Measurements from ENCODE around the gene PHETA2.

DNA sequence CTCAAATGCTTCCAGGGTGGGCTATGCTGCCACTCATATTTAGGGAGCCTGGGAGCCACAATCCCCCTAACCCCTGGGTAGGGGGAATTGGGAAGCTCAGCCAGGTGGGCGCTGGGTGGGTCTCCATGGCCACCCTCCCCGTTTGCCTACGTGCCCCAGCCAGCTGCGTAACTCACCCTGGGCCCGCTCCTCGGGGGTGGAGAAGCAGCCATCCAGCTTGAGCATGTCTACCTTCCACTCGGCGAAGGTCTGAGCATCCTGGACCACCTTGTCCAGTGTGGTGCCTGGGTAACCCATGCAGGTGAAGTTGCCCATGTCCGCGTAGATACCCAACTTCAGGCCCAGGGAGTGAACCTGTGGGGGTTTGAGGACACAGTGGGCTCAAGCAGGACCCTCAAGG, 7.1 kb upstream of the PHETA2 start:
- no peak for TF ChIP-seq POLR2A (IDR thresholded peaks at IDR 0.05; ENCODE audit: low read depth, low read length)
- TF ChIP-seq POLR2AphosphoS5 (IDR thresholded peaks at IDR 0.05; ENCODE audit: insufficient read depth, low read depth, low read length), result no peak
- TF ChIP-seq, protein P1, sequence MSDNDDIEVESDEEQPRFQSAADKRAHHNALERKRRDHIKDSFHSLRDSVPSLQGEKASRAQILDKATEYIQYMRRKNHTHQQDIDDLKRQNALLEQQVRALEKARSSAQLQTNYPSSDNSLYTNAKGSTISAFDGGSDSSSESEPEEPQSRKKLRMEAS (IDR thresholded peaks at IDR 0.05; ENCODE audit: insufficient read depth, insufficient read length), result no peak
- TF ChIP-seq, protein P2, sequence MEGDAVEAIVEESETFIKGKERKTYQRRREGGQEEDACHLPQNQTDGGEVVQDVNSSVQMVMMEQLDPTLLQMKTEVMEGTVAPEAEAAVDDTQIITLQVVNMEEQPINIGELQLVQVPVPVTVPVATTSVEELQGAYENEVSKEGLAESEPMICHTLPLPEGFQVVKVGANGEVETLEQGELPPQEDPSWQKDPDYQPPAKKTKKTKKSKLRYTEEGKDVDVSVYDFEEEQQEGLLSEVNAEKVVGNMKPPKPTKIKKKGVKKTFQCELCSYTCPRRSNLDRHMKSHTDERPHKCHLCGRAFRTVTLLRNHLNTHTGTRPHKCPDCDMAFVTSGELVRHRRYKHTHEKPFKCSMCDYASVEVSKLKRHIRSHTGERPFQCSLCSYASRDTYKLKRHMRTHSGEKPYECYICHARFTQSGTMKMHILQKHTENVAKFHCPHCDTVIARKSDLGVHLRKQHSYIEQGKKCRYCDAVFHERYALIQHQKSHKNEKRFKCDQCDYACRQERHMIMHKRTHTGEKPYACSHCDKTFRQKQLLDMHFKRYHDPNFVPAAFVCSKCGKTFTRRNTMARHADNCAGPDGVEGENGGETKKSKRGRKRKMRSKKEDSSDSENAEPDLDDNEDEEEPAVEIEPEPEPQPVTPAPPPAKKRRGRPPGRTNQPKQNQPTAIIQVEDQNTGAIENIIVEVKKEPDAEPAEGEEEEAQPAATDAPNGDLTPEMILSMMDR (IDR thresholded peaks at IDR 0.05; ENCODE audit: extremely low read depth in 1 of 2, insufficient read depth in 1 of 2, low read depth in 1 of 2, low read length in 2 of 2), result no peak
- TF ChIP-seq EZH2 (IDR thresholded peaks at IDR 0.05; ENCODE audit: borderline replicate concordance, low read depth, low read length, severe bottlenecking), result no peak
- no peak for TF ChIP-seq JUN (IDR thresholded peaks at IDR 0.05; ENCODE audit: borderline replicate concordance, insufficient read depth, insufficient read length, low read depth)
- TF ChIP-seq MYC (IDR thresholded peaks at IDR 0.05; ENCODE audit: low read depth, low read length), result no peak

All from endothelial cell of umbilical vein (primary cell).